Vagina (tissue), 2 donors: ENCODE measurements around the gene BCAT1. TPM values are rescaled to one million over a fixed set of nuclear protein-coding genes. Genes with fewer than 3 reads are reported as not detected.

ENCODE experiments used
- DNase-seq, 2 donors: peaks; one replicate each; pipeline ENCODE4 v3.0.0-alpha.2; 2017; ENCODE audit errors: extremely low spot score in 2 of 2
- H3K27ac ChIP-seq: fragments of 200-600 bp; sonication (generic); one replicate; pipeline ENCODE4 v1.5.1; 2019
- H3K27me3 ChIP-seq: fragments of 200-600 bp; sonication (generic); one replicate; pipeline ENCODE4 v1.5.1; 2019
- H3K36me3 ChIP-seq, 2 donors: fragments of 200-600 bp; sonication (generic); one replicate each; pipeline ENCODE4 v1.5.1; 2017 to 2019
- H3K4me1 ChIP-seq: fragments of 200-600 bp; sonication (generic); one replicate; pipeline ENCODE4 v1.5.1; 2019
- H3K4me3 ChIP-seq, 2 donors: fragments of 200-600 bp; sonication (generic); 1 replicate in 1 of 2; 2 replicates in 1 of 2; pipeline ENCODE4 v1.5.1; 2016 to 2019
- H3K9me3 ChIP-seq: fragments of 200-600 bp; sonication (generic); one replicate; pipeline ENCODE4 v1.5.1; 2019
- CTCF ChIP-seq, 3 experiments: fragments of 450-650 bp in 2 of 3; fragments of 200-600 bp in 1 of 3; sonication (generic) in 1 of 3; IDR thresholded peaks; one replicate each; pipeline ENCODE4 v1.5.1; 2017 to 2019; ENCODE audit warnings: antibody characterized with exemption in 3 of 3, mild to moderate bottlenecking in 2 of 3, moderate library complexity in 2 of 3
- POLR2A ChIP-seq, 2 donors: fragments of 450-650 bp; IDR thresholded peaks; one replicate each; pipeline ENCODE4 v1.6.1; 2017; ENCODE audit warnings: antibody characterized with exemption in 2 of 2, mild to moderate bottlenecking in 2 of 2, moderate library complexity in 2 of 2
- POLR2AphosphoS5 ChIP-seq, 2 donors: sonication (generic); formaldehyde crosslinking; IDR thresholded peaks; one replicate each; pipeline ENCODE4 v1.9.0; 2017; ENCODE audit warnings: antibody characterized with exemption in 2 of 2, mild to moderate bottlenecking in 2 of 2, low read depth in 1 of 2; ENCODE audit not compliant: insufficient read depth in 1 of 2
- intact Hi-C: fragments of 100-400 bp; cut with DNase I; formaldehyde crosslinking; loops from one replicate; pipeline ENCODE4 v1.15.1; 2023
- total RNA-seq: library from RNA; depleted of rRNA; stranded (reverse); fragments of >200 nt; gene quantifications from one replicate; pipeline ENCODE4 v1.2.3, GENCODE V29; 2016

BCAT1 gene
- total RNA-seq, 1 donor from 2014 or later: 20.6 TPM

- TF ChIP-seq CTCF (IDR thresholded peaks at IDR 0.05) (no peak), POLR2A (IDR thresholded peaks at IDR 0.05) (no peak), POLR2AphosphoS5 (IDR thresholded peaks at IDR 0.05; ENCODE audit: insufficient read depth in 1 of 2, low read depth in 1 of 2) (no peak)
- H3K4me3 ChIP-seq: no peak overlapping the region
- no peak for DNase-seq
- H3K27me3 ChIP-seq: no peaks in the 10 kb centered on the region
- H3K9me3 ChIP-seq: no peaks in the 10 kb centered on the region
- no peaks in the 10 kb centered on the region for H3K4me1 ChIP-seq
- H3K36me3 ChIP-seq: no peaks in the 10 kb centered on the region
- no peak overlapping the region for H3K27ac ChIP-seq
- intact Hi-C loops: no loop called here
Observed at GRCh38 chr12:24954261-24954660, 5.4 kb upstream of the BCAT1 start.

- no peak for TF ChIP-seq CTCF (IDR thresholded peaks at IDR 0.05)
- TF ChIP-seq POLR2AphosphoS5 (IDR thresholded peaks at IDR 0.05; ENCODE audit: insufficient read depth in 1 of 2, low read depth in 1 of 2): no peak
- no peak for TF ChIP-seq POLR2A (IDR thresholded peaks at IDR 0.05)
- H3K36me3 ChIP-seq: no peaks in the 10 kb centered on the region
- intact Hi-C loops: no loop called here
- H3K4me1 ChIP-seq: peaks cover 10% of the 10 kb centered on the region
- H3K4me3 ChIP-seq: no peak overlapping the region
- H3K27me3 ChIP-seq: no peaks in the 10 kb centered on the region
- H3K27ac ChIP-seq: no peak overlapping the region
- H3K9me3 ChIP-seq: no peaks in the 10 kb centered on the region
- DNase-seq: no peak
Observed at GRCh38 chr12:24952389-24952788, 3.5 kb upstream of the BCAT1 start.

- TF ChIP-seq CTCF (IDR thresholded peaks at IDR 0.05): no peak
- TF ChIP-seq POLR2AphosphoS5 (IDR thresholded peaks at IDR 0.05; ENCODE audit: insufficient read depth in 1 of 2, low read depth in 1 of 2): no peak
- Histone ChIP-seq H3K4me3 (no peak overlapping the region), H3K27ac (no peak overlapping the region), H3K36me3 (no peaks in the 10 kb centered on the region), H3K9me3 (no peaks in the 10 kb centered on the region), H3K4me1 (peaks cover 12% of the 10 kb centered on the region), H3K27me3 (no peaks in the 10 kb centered on the region)
- intact Hi-C loops: no loop called here
- DNase-seq: no peak
Observed at GRCh38 chr12:24950231-24950834, 1.4 kb upstream of the BCAT1 start.

- no peak for DNase-seq
- Histone ChIP-seq H3K4me3 (peak overlapping the region; percentile 48), H3K36me3 (no peaks in the 10 kb centered on the region), H3K27me3 (no peaks in the 10 kb centered on the region), H3K4me1 (peaks cover 12% of the 10 kb centered on the region), H3K27ac (no peak overlapping the region), H3K9me3 (no peaks in the 10 kb centered on the region)
- intact Hi-C loops: no loop called here
- TF ChIP-seq POLR2AphosphoS5 (IDR thresholded peaks at IDR 0.05; ENCODE audit: insufficient read depth in 1 of 2, low read depth in 1 of 2) (no peak), POLR2A (IDR thresholded peaks at IDR 0.05) (no peak), CTCF (IDR thresholded peaks at IDR 0.05) (no peak)
Observed at GRCh38 chr12:24948420-24948756, 513 bp downstream of the BCAT1 start.

- Histone ChIP-seq H3K27ac (no peak overlapping the region), H3K4me3 (peak overlapping the region; percentile 48)
Observed at GRCh38 chr12:24947541-24948419, 1.1 kb downstream of the BCAT1 start.

More at GRCh38 chr12:24947541-24948419, 1.1 kb downstream of the BCAT1 start:
- Histone ChIP-seq H3K4me1 (peaks cover 12% of the 10 kb centered on the region), H3K9me3 (no peaks in the 10 kb centered on the region), H3K36me3 (no peaks in the 10 kb centered on the region), H3K27me3 (no peaks in the 10 kb centered on the region)
- TF ChIP-seq POLR2A (IDR thresholded peaks at IDR 0.05): no peak
- TF ChIP-seq CTCF (IDR thresholded peaks at IDR 0.05): no peak
- TF ChIP-seq POLR2AphosphoS5 (IDR thresholded peaks at IDR 0.05; ENCODE audit: insufficient read depth in 1 of 2, low read depth in 1 of 2): no peak
- DNase-seq: no peak
- intact Hi-C loops: no loop called here
